PC-9 (cell line): ENCODE measurements around the gene NBEA. TPM values are rescaled to one million over a fixed set of nuclear protein-coding genes. Genes with fewer than 3 reads are reported as not detected.

Source experiments
- BruUV-seq: library from RNA; stranded (reverse); fragments of 400-500 nt; replicated peaks from 2 replicates; lab custom pipeline; 2021; lab: Mats Ljungman, UMichigan
- CTCF ChIA-PET: fragments of 300-600 bp; sonication (Branson Sonifier 250); formaldehyde crosslinking; loops from one replicate; lab custom pipeline; 2022; ENCODE audit warnings: antibody characterized with exemption; lab: Charles Lee
- POLR2A ChIA-PET: fragments of 300-600 bp; sonication (Branson Sonifier 250); formaldehyde crosslinking; loops from one replicate; lab custom pipeline; 2022; ENCODE audit warnings: antibody characterized with exemption; ENCODE audit not compliant: unreplicated experiment; lab: Charles Lee
- DNase-seq, 2 experiments: peaks; one replicate each; pipeline versions ENCODE4 v3.0.0 to v3.0.0-alpha.2; 2015 to 2022; ENCODE audit warnings: mixed read lengths in 1 of 2
- H2AFZ ChIP-seq: fragments of 200-600 bp; sonication (generic); 2 replicates; pipeline ENCODE4 v1.8.1; 2017; ENCODE audit warnings: antibody characterized with exemption
- H3F3A ChIP-seq: fragments of 200-600 bp; sonication (generic); 2 replicates; pipeline ENCODE4 v1.8.1; 2017; ENCODE audit warnings: antibody characterized with exemption, mild to moderate bottlenecking, low read depth; ENCODE audit not compliant: insufficient read depth
- H3K27ac ChIP-seq: fragments of 200-600 bp; sonication (generic); 2 replicates; pipeline ENCODE4 v1.6.1; 2016; ENCODE audit warnings: mixed run types
- H3K27me3 ChIP-seq: fragments of 200-600 bp; sonication (generic); 2 replicates; pipeline ENCODE4 v1.6.1; 2016; ENCODE audit warnings: low read depth, mixed run types; ENCODE audit not compliant: insufficient read depth
- H3K36me3 ChIP-seq: fragments of 200-600 bp; sonication (generic); 2 replicates; pipeline ENCODE4 v1.6.1; 2016; ENCODE audit warnings: low read depth, mixed run types
- H3K4me1 ChIP-seq: fragments of 200-600 bp; sonication (generic); replicated peaks from 2 replicates; pipeline ENCODE4 v1.6.1; 2016; ENCODE audit warnings: mixed run types; ENCODE audit not compliant: insufficient read depth
- H3K4me2 ChIP-seq: fragments of 200-600 bp; sonication (generic); 2 replicates; pipeline ENCODE4 v1.6.1; 2017; ENCODE audit warnings: mixed run types
- H3K4me3 ChIP-seq: fragments of 200-600 bp; sonication (generic); 2 replicates; pipeline ENCODE4 v1.6.1; 2016; ENCODE audit warnings: mixed run types
- H3K79me2 ChIP-seq: fragments of 200-600 bp; sonication (generic); 2 replicates; pipeline ENCODE4 v1.6.1; 2017; ENCODE audit warnings: low read depth, mixed run types
- H3K9me2 ChIP-seq: fragments of 200-600 bp; sonication (generic); 2 replicates; pipeline ENCODE4 v1.8.1; 2017; ENCODE audit warnings: mild to moderate bottlenecking; ENCODE audit not compliant: insufficient read depth
- H3K9me3 ChIP-seq: fragments of 200-600 bp; sonication (generic); 2 replicates; pipeline ENCODE4 v1.8.1; 2016; ENCODE audit warnings: low read depth; ENCODE audit not compliant: insufficient read depth
- H4K20me1 ChIP-seq: fragments of 200-600 bp; sonication (generic); 2 replicates; pipeline ENCODE4 v1.8.1; 2017; ENCODE audit not compliant: insufficient read depth
- CTCF ChIP-seq: fragments of 200-600 bp; sonication (generic); conservative IDR thresholded peaks from 2 replicates; pipeline ENCODE4 v1.6.1; 2017; ENCODE audit warnings: mixed run types, antibody characterized with exemption, mild to moderate bottlenecking, moderate library complexity
- EZH2 ChIP-seq: fragments of 200-600 bp; sonication (generic); IDR thresholded peaks from 2 replicates; pipeline ENCODE4 v1.8.0; 2017; ENCODE audit warnings: antibody characterized with exemption, low read depth
- intact Hi-C: fragments of 100-400 bp; cut with micrococcal nuclease; formaldehyde crosslinking; loops from one replicate; pipeline ENCODE4 v1.10.0; 2022; ENCODE audit not compliant: unreplicated experiment
- total RNA-seq: library from RNA; stranded (reverse); gene quantifications from 2 replicates; pipeline ENCODE4 v1.2.3, GENCODE V29; 2021

The NBEA gene
- total RNA-seq, 1 experiment from 2014 or later = 4.0 TPM

DNA sequence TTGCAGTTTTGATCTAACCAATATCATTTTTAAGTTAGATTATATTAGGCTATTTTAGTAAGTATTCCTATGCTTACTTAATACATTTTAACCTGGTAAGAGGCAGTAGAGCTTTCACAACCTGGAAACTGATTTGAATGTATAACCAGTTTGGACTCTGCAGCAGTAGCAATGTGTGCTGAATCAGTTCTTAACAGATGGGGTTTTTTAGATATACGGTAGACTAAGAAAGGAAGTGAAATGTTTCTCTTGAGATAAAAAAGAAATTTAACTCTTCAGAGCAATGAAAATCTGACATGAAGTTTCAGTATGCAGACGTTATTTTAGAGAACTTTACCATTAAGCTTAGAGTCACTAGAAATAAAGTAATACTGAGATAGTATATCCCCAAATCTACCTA, 2.7 kb downstream of the NBEA start:
- no peaks in the 10 kb centered on the region for H3K27me3 ChIP-seq
- intact Hi-C loops = loop anchor here (10.0 kb wide), 2 partner anchors 600 to 790 kb away; no protein-coding TSS in a partner anchor
- CTCF ChIA-PET = no interaction called here

DNA sequence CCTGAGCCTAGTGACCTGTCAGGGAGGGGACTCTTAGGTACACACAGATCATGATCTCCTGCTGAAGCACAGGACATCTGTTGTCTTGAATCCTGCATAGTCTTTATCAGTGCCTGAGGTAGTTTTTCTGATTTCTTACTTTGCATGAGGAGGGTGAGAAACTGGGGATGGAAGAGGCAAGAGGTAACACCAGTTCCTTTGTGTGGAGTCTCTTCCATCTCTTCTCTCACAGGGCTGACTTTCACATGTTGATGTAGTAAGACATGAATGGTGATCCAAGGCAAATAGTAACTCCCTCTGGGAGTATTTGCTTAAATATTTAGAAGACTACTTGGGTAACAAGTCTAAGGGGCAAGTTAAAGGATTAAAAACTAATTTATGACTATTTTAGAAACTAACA, 9.5 kb downstream of the NBEA start:
- Histone ChIP-seq H3K4me2 (no peak overlapping the region), H4K20me1 (no peaks in the 10 kb centered on the region), H3K36me3 (no peaks in the 10 kb centered on the region), H3K9me3 (no peaks in the 10 kb centered on the region), H3K27ac (no peak overlapping the region), H3F3A (no peaks in the 10 kb centered on the region; the same call in 1 of the 2 replicates), H3K79me2 (peaks cover 34% of the 10 kb centered on the region; the same call in 1 of the 2 replicates), H2AFZ (no peak overlapping the region), H3K9me2 (no peaks in the 10 kb centered on the region), H3K27me3 (no peaks in the 10 kb centered on the region), H3K4me1 (no peaks in the 10 kb centered on the region), H3K4me3 (no peak overlapping the region)
- ChIA-PET CTCF (no interaction called here), POLR2A (no interaction called here)
- no peak for DNase-seq
- TF ChIP-seq EZH2 = no peak
- TF ChIP-seq CTCF = no peak
- intact Hi-C loops = no loop called here
- no TSS peak for BruUV-seq

More for the DNA sequence above, 2.7 kb downstream of the NBEA start:
- H3K27ac ChIP-seq = no peak overlapping the region
- DNase-seq = no peak
- 0 out of 2 replicates have a peak, but pooled peaks cover 9% of the 10 kb centered on the region for H4K20me1 ChIP-seq
- peaks cover 4% of the 10 kb centered on the region; the same call in 1 of the 2 replicates for H3K9me2 ChIP-seq
- peaks cover 39% of the 10 kb centered on the region for H3K4me1 ChIP-seq
- H3K36me3 ChIP-seq = no peaks in the 10 kb centered on the region
- peaks cover 34% of the 10 kb centered on the region for H3K79me2 ChIP-seq
- POLR2A ChIA-PET = no interaction called here
- no peak for TF ChIP-seq EZH2
- TF ChIP-seq CTCF = no peak
- no peaks in the 10 kb centered on the region for H3K9me3 ChIP-seq
- peak overlapping the region; percentile 71; the same call in 1 of the 2 replicates for H3K4me3 ChIP-seq
- H3F3A ChIP-seq = no peaks in the 10 kb centered on the region; the same call in none of the 2 replicates
- no TSS peak for BruUV-seq
- peak overlapping the region; percentile 74 for H3K4me2 ChIP-seq
- no peak overlapping the region for H2AFZ ChIP-seq

DNA sequence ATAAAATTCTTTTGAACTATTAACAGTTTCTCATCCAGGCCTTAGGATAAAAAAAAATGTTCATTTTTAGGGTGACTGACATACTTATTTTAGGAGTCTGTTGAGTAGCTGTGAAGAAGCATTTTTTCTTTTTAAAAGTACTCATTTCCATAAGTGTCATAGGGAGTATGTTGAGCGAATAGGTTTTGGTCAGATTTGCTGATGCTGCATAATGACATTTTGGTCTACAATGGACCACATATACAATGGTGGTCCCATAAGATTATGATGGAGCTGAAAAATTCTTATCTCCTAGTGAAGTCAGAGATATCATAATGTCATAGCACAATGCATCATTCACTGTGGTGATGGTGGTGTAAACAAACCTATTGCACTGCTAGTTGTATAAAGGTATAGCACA, 17.4 kb downstream of the NBEA start:
- no peaks in the 10 kb centered on the region for H3K79me2 ChIP-seq
- no TSS peak for BruUV-seq

More for the DNA sequence above, 17.4 kb downstream of the NBEA start:
- Histone ChIP-seq H3K27ac (no peak overlapping the region), H2AFZ (no peak overlapping the region), H3K9me2 (no peaks in the 10 kb centered on the region; the same call in 1 of the 2 replicates), H3K4me2 (no peak overlapping the region), H3K4me1 (no peaks in the 10 kb centered on the region), H3K36me3 (no peaks in the 10 kb centered on the region), H3F3A (no peaks in the 10 kb centered on the region), H4K20me1 (no peaks in the 10 kb centered on the region), H3K9me3 (no peaks in the 10 kb centered on the region), H3K27me3 (no peaks in the 10 kb centered on the region), H3K4me3 (no peak overlapping the region)
- intact Hi-C loops = no loop called here
- ChIA-PET CTCF (no interaction called here), POLR2A (no interaction called here)
- no peak for TF ChIP-seq CTCF
- no peak for TF ChIP-seq EZH2
- DNase-seq = no peak
